Glutamatergic neuron (in vitro differentiated cells): ENCODE results near the gene EME2. TPM values are rescaled to one million over a fixed set of nuclear protein-coding genes. Genes with fewer than 3 reads are reported as not detected.
A peak's percentile ranks its signal among the peaks of the same experiment; 100 is the strongest.

Experiments
- DNase-seq: peaks from one replicate; pipeline ENCODE4 v3.0.0; 2022
- H3K27ac Mint-ChIP-seq: one replicate; pipeline ENCODE4 v1.8.0; 2020; ENCODE audit warnings: mild to moderate bottlenecking, mixed read lengths, inconsistent platforms; ENCODE audit not compliant: unreplicated experiment
- H3K27me3 Mint-ChIP-seq: one replicate; pipeline ENCODE4 v1.8.0; 2020; ENCODE audit warnings: mild to moderate bottlenecking, moderate library complexity, mixed read lengths, inconsistent platforms; ENCODE audit not compliant: unreplicated experiment
- H3K36me3 Mint-ChIP-seq: one replicate; pipeline ENCODE4 v1.8.0; 2020; ENCODE audit warnings: mild to moderate bottlenecking, mixed read lengths, inconsistent platforms; ENCODE audit not compliant: unreplicated experiment
- H3K4me1 Mint-ChIP-seq: one replicate; pipeline ENCODE4 v1.8.0; 2020; ENCODE audit warnings: mild to moderate bottlenecking, low read depth, mixed read lengths, inconsistent platforms; ENCODE audit not compliant: unreplicated experiment
- H3K4me3 Mint-ChIP-seq: one replicate; pipeline ENCODE4 v1.8.0; 2020; ENCODE audit warnings: mild to moderate bottlenecking, mixed read lengths, inconsistent platforms; ENCODE audit not compliant: unreplicated experiment
- H3K9me3 Mint-ChIP-seq: one replicate; pipeline ENCODE4 v1.8.0; 2020; ENCODE audit warnings: mild to moderate bottlenecking, moderate library complexity, mixed read lengths, inconsistent platforms; ENCODE audit not compliant: unreplicated experiment
- CTCF ChIP-seq: fragments of 200-600 bp; sonication (generic); IDR thresholded peaks from one replicate; pipeline ENCODE4 v1.5.0; 2021; ENCODE audit not compliant: partially characterized antibody, unreplicated experiment
- total RNA-seq: library from RNA; stranded (reverse); fragmentation: NEBNext Ultra II Directional; extraction: Animal tissue kit (Norgen Biotek cat#: 25700); gene quantifications from one replicate; pipeline ENCODE4 v1.2.1, GENCODE V29; 2021; ENCODE audit not compliant: unreplicated experiment

The EME2 gene
- total RNA-seq, 1 donor from 2014 or later = 68.7 TPM

GRCh38 chr16:1768767-1769401 lies 3.7 kb upstream of the EME2 start:
- Mint-ChIP-seq H3K36me3 (no peaks in the 10 kb centered on the region), H3K9me3 (peaks cover 18% of the 10 kb centered on the region), H3K27ac (no peak overlapping the region), H3K4me1 (peaks cover 4% of the 10 kb centered on the region), H3K27me3 (peaks cover 15% of the 10 kb centered on the region), H3K4me3 (no peak overlapping the region)
- TF ChIP-seq CTCF = no peak
- DNase-seq = no peak

GRCh38 chr16:1769402-1770300 lies 3.0 kb upstream of the EME2 start:
- H3K27ac Mint-ChIP-seq = peak overlapping the region; percentile 90
- peak overlapping the region; percentile 93 for H3K4me3 Mint-ChIP-seq
- peaks cover 4% of the 10 kb centered on the region for H3K4me1 Mint-ChIP-seq
- no peak for DNase-seq
- H3K36me3 Mint-ChIP-seq = no peaks in the 10 kb centered on the region
- peaks cover 18% of the 10 kb centered on the region for H3K9me3 Mint-ChIP-seq
- peaks cover 15% of the 10 kb centered on the region for H3K27me3 Mint-ChIP-seq
- TF ChIP-seq CTCF = no peak

GRCh38 chr16:1770328-1771187 lies 2.1 kb upstream of the EME2 start:
- Mint-ChIP-seq H3K4me3 (peak overlapping the region; percentile 93), H3K27ac (peak overlapping the region; percentile 90), H3K27me3 (peaks cover 15% of the 10 kb centered on the region), H3K4me1 (peaks cover 7% of the 10 kb centered on the region), H3K36me3 (no peaks in the 10 kb centered on the region), H3K9me3 (peaks cover 18% of the 10 kb centered on the region)
- peak; percentile 72 for DNase-seq
- no peak for TF ChIP-seq CTCF

GRCh38 chr16:1771188-1771863 lies 1.3 kb upstream of the EME2 start, which contains the start of gene NME3:
TSS of gene NME3 (minus strand) at chr16:1771543. CDS start at chr16:1771534, 9 bp downstream.
- DNase-seq = peak; percentile 88
- Mint-ChIP-seq H3K4me1 (peaks cover 7% of the 10 kb centered on the region), H3K9me3 (peaks cover 21% of the 10 kb centered on the region), H3K27ac (peak within 1 kb of the TSS; percentile 96), H3K27me3 (peaks cover 15% of the 10 kb centered on the region), H3K36me3 (no peaks in the 10 kb centered on the region), H3K4me3 (peak within 1 kb of the TSS; percentile 99)
- no peak for TF ChIP-seq CTCF
